ENCODE measurements around the gene TMA7B.

TMA7B gene

GRCh38 chr22:39925273-39925672 is 34.9 kb upstream of the TMA7B start:
- Histone ChIP-seq H3K9ac (ENCODE audit: low read length) (no peak overlapping the region), H3K27ac (ENCODE audit: low read depth, low read length) (no peak overlapping the region), H3K4me3 (ENCODE audit: low read length) (no peak overlapping the region), H3K4me1 (ENCODE audit: control insufficient read depth, insufficient read depth, low read length) (no peaks in the 10 kb centered on the region), H3K27me3 (ENCODE audit: control insufficient read depth, insufficient read depth, low read length) (no peaks in the 10 kb centered on the region), H3K36me3 (ENCODE audit: control insufficient read depth, insufficient read depth, low read length) (no peaks in the 10 kb centered on the region)

GRCh38 chr22:39925909-39926679 is 34.1 kb upstream of the TMA7B start:
- H3K9ac ChIP-seq (ENCODE audit: low read length), result no peak overlapping the region
- H3K27ac ChIP-seq (ENCODE audit: low read depth, low read length), result no peak overlapping the region
- no peaks in the 10 kb centered on the region for H3K27me3 ChIP-seq (ENCODE audit: control insufficient read depth, insufficient read depth, low read length)
- H3K4me1 ChIP-seq (ENCODE audit: control insufficient read depth, insufficient read depth, low read length), result no peaks in the 10 kb centered on the region
- H3K4me3 ChIP-seq (ENCODE audit: low read length), result no peak overlapping the region
- no peaks in the 10 kb centered on the region for H3K36me3 ChIP-seq (ENCODE audit: control insufficient read depth, insufficient read depth, low read length)

GRCh38 chr22:39926753-39927152 is 33.4 kb upstream of the TMA7B start:
- Histone ChIP-seq H3K4me1 (ENCODE audit: control insufficient read depth, insufficient read depth, low read length) (no peaks in the 10 kb centered on the region), H3K27me3 (ENCODE audit: control insufficient read depth, insufficient read depth, low read length) (no peaks in the 10 kb centered on the region), H3K27ac (ENCODE audit: low read depth, low read length) (no peak overlapping the region), H3K9ac (ENCODE audit: low read length) (no peak overlapping the region), H3K4me3 (ENCODE audit: low read length) (peak overlapping the region; percentile 24), H3K36me3 (ENCODE audit: control insufficient read depth, insufficient read depth, low read length) (no peaks in the 10 kb centered on the region)

- H3K4me1 ChIP-seq (ENCODE audit: control insufficient read depth, insufficient read depth, low read length), result no peaks in the 10 kb centered on the region
- H3K27ac ChIP-seq (ENCODE audit: low read depth, low read length), result no peak overlapping the region
- H3K4me3 ChIP-seq (ENCODE audit: low read length), result no peak overlapping the region
- no peaks in the 10 kb centered on the region for H3K27me3 ChIP-seq (ENCODE audit: control insufficient read depth, insufficient read depth, low read length)
- no peaks in the 10 kb centered on the region for H3K36me3 ChIP-seq (ENCODE audit: control insufficient read depth, insufficient read depth, low read length)
- no peak overlapping the region for H3K9ac ChIP-seq (ENCODE audit: low read length)
Measured at GRCh38 chr22:39927544-39927943, 32.7 kb upstream of the TMA7B start.

- Histone ChIP-seq H3K9ac (ENCODE audit: low read length) (no peak overlapping the region), H3K27ac (ENCODE audit: low read depth, low read length) (no peak overlapping the region), H3K27me3 (ENCODE audit: control insufficient read depth, insufficient read depth, low read length) (no peaks in the 10 kb centered on the region), H3K4me1 (ENCODE audit: control insufficient read depth, insufficient read depth, low read length) (no peaks in the 10 kb centered on the region), H3K4me3 (ENCODE audit: low read length) (no peak overlapping the region), H3K36me3 (ENCODE audit: control insufficient read depth, insufficient read depth, low read length) (no peaks in the 10 kb centered on the region)
Measured at GRCh38 chr22:39928536-39929520, 31.4 kb upstream of the TMA7B start.

GRCh38 chr22:39931251-39931650 is 28.9 kb upstream of the TMA7B start:
- no peaks in the 10 kb centered on the region for H3K27me3 ChIP-seq (ENCODE audit: control insufficient read depth, insufficient read depth, low read length)
- no peaks in the 10 kb centered on the region for H3K36me3 ChIP-seq (ENCODE audit: control insufficient read depth, insufficient read depth, low read length)
- no peak overlapping the region for H3K27ac ChIP-seq (ENCODE audit: low read depth, low read length)
- H3K9ac ChIP-seq (ENCODE audit: low read length), result no peak overlapping the region
- H3K4me3 ChIP-seq (ENCODE audit: low read length), result no peak overlapping the region
- no peaks in the 10 kb centered on the region for H3K4me1 ChIP-seq (ENCODE audit: control insufficient read depth, insufficient read depth, low read length)

GRCh38 chr22:39932166-39932565 is 28.0 kb upstream of the TMA7B start:
- Histone ChIP-seq H3K4me1 (ENCODE audit: control insufficient read depth, insufficient read depth, low read length) (no peaks in the 10 kb centered on the region), H3K27me3 (ENCODE audit: control insufficient read depth, insufficient read depth, low read length) (no peaks in the 10 kb centered on the region), H3K36me3 (ENCODE audit: control insufficient read depth, insufficient read depth, low read length) (no peaks in the 10 kb centered on the region), H3K9ac (ENCODE audit: low read length) (no peak overlapping the region), H3K4me3 (ENCODE audit: low read length) (no peak overlapping the region), H3K27ac (ENCODE audit: low read depth, low read length) (no peak overlapping the region)

- Histone ChIP-seq H3K4me3 (ENCODE audit: low read length) (no peak overlapping the region), H3K27me3 (ENCODE audit: control insufficient read depth, insufficient read depth, low read length) (no peaks in the 10 kb centered on the region), H3K27ac (ENCODE audit: low read depth, low read length) (no peak overlapping the region), H3K4me1 (ENCODE audit: control insufficient read depth, insufficient read depth, low read length) (no peaks in the 10 kb centered on the region), H3K9ac (ENCODE audit: low read length) (no peak overlapping the region), H3K36me3 (ENCODE audit: control insufficient read depth, insufficient read depth, low read length) (no peaks in the 10 kb centered on the region)
Measured at GRCh38 chr22:39932918-39933649, 27.1 kb upstream of the TMA7B start.

- Histone ChIP-seq H3K27me3 (ENCODE audit: control insufficient read depth, insufficient read depth, low read length) (no peaks in the 10 kb centered on the region), H3K36me3 (ENCODE audit: control insufficient read depth, insufficient read depth, low read length) (no peaks in the 10 kb centered on the region), H3K4me3 (ENCODE audit: low read length) (no peak overlapping the region), H3K4me1 (ENCODE audit: control insufficient read depth, insufficient read depth, low read length) (no peaks in the 10 kb centered on the region), H3K9ac (ENCODE audit: low read length) (no peak overlapping the region), H3K27ac (ENCODE audit: low read depth, low read length) (no peak overlapping the region)
Measured at GRCh38 chr22:39933741-39934140, 26.5 kb upstream of the TMA7B start.

GRCh38 chr22:39935116-39935515 is 25.1 kb upstream of the TMA7B start:
- no peaks in the 10 kb centered on the region for H3K36me3 ChIP-seq (ENCODE audit: control insufficient read depth, insufficient read depth, low read length)
- no peak overlapping the region for H3K4me3 ChIP-seq (ENCODE audit: low read length)
- H3K27ac ChIP-seq (ENCODE audit: low read depth, low read length), result no peak overlapping the region
- no peaks in the 10 kb centered on the region for H3K4me1 ChIP-seq (ENCODE audit: control insufficient read depth, insufficient read depth, low read length)
- H3K27me3 ChIP-seq (ENCODE audit: control insufficient read depth, insufficient read depth, low read length), result no peaks in the 10 kb centered on the region
- H3K9ac ChIP-seq (ENCODE audit: low read length), result no peak overlapping the region

- Histone ChIP-seq H3K4me3 (ENCODE audit: low read length) (no peak overlapping the region), H3K27ac (ENCODE audit: low read depth, low read length) (no peak overlapping the region), H3K36me3 (ENCODE audit: control insufficient read depth, insufficient read depth, low read length) (no peaks in the 10 kb centered on the region), H3K9ac (ENCODE audit: low read length) (no peak overlapping the region), H3K27me3 (ENCODE audit: control insufficient read depth, insufficient read depth, low read length) (no peaks in the 10 kb centered on the region), H3K4me1 (ENCODE audit: control insufficient read depth, insufficient read depth, low read length) (no peaks in the 10 kb centered on the region)
Measured at GRCh38 chr22:39935612-39936011, 24.6 kb upstream of the TMA7B start.

- Histone ChIP-seq H3K4me1 (ENCODE audit: control insufficient read depth, insufficient read depth, low read length) (no peaks in the 10 kb centered on the region), H3K36me3 (ENCODE audit: control insufficient read depth, insufficient read depth, low read length) (no peaks in the 10 kb centered on the region), H3K9ac (ENCODE audit: low read length) (no peak overlapping the region), H3K4me3 (ENCODE audit: low read length) (no peak overlapping the region), H3K27me3 (ENCODE audit: control insufficient read depth, insufficient read depth, low read length) (no peaks in the 10 kb centered on the region), H3K27ac (ENCODE audit: low read depth, low read length) (no peak overlapping the region)
Measured at GRCh38 chr22:39936523-39937145, 23.6 kb upstream of the TMA7B start.
